GM12801 (cell line): ENCODE measurements around the gene CPSF4L.

Experiments
- CTCF ChIP-seq: IDR thresholded peaks from one replicate; pipeline ENCODE4 v1.5.1; 2011; ENCODE audit warnings: control low read depth; ENCODE audit not compliant: insufficient read length; ENCODE audit errors: extremely low read depth

CPSF4L gene

GRCh38 chr17:73282629-73283028 is 20.9 kb upstream of the CPSF4L start:
- no peak for TF ChIP-seq CTCF

- TF ChIP-seq CTCF = no peak
These were observed 20.2 kb upstream of the CPSF4L start for GRCh38 chr17:73281928-73282327.

- no peak for TF ChIP-seq CTCF
These were observed 18.5 kb upstream of the CPSF4L start for GRCh38 chr17:73280191-73280590.

GRCh38 chr17:73279704-73280103 is 18.0 kb upstream of the CPSF4L start:
- TF ChIP-seq CTCF = no peak

GRCh38 chr17:73278465-73279453 is 17.1 kb upstream of the CPSF4L start:
- no peak for TF ChIP-seq CTCF

- no peak for TF ChIP-seq CTCF
These were observed 16.4 kb upstream of the CPSF4L start for GRCh38 chr17:73278049-73278464.

- TF ChIP-seq CTCF = no peak
These were observed 12.8 kb upstream of the CPSF4L start for GRCh38 chr17:73274490-73274889.
